ENCODE results near the gene STKLD1. TPM values are rescaled to one million over a fixed set of nuclear protein-coding genes. Genes with fewer than 3 reads are reported as not detected.

The STKLD1 gene
- total and polyA plus RNA-seq, 4 donors = 0.40 to 3.1 (median 1.1) TPM

GRCh38 chr9:133437753-133438531, 61.8 kb downstream of the STKLD1 start:
- DNase-seq (no peak), ATAC-seq (ENCODE audit: insufficient read depth, low FRiP score) (no peak)
- H3K27ac ChIP-seq (ENCODE audit: low read depth in 1 of 2, low read length in 1 of 2) = no peak overlapping the region
- 92 to 97% methylated on average over 20 of the region's 20 CpGs for WGBS, 2 donors
- H3K4me3 ChIP-seq = no peak overlapping the region
- no peak overlapping the region for H3K9ac ChIP-seq (ENCODE audit: insufficient read depth in 1 of 2, low read length in 2 of 2)
- TF ChIP-seq CTCF (IDR thresholded peaks at IDR 0.05; ENCODE audit: control extremely low read depth, extremely low read depth) = no peak
- H3K4me1 ChIP-seq (ENCODE audit: control insufficient read depth in 5 of 5, insufficient read depth in 5 of 5, low read length in 5 of 5) = no peaks in the 10 kb centered on the region
- H3K9me3 ChIP-seq (ENCODE audit: control insufficient read depth in 4 of 4, insufficient read depth in 3 of 4, low read length in 3 of 4) = no peaks in the 10 kb centered on the region
- no peaks in the 10 kb centered on the region for H3K27me3 ChIP-seq (ENCODE audit: control insufficient read depth in 3 of 3, insufficient read depth in 3 of 3, low read length in 2 of 3)
- no peaks in the 10 kb centered on the region for H3K36me3 ChIP-seq (ENCODE audit: control insufficient read depth in 4 of 4, insufficient read depth in 4 of 4, low read length in 4 of 4)

- no peak for TF ChIP-seq CTCF (IDR thresholded peaks at IDR 0.05; ENCODE audit: control extremely low read depth, extremely low read depth)
- ATAC-seq (ENCODE audit: insufficient read depth, low FRiP score) (no peak), DNase-seq (no peak)
- no peak overlapping the region for H3K4me3 ChIP-seq
- no peaks in the 10 kb centered on the region for H3K27me3 ChIP-seq (ENCODE audit: control insufficient read depth in 3 of 3, insufficient read depth in 3 of 3, low read length in 2 of 3)
- no peaks in the 10 kb centered on the region for H3K36me3 ChIP-seq (ENCODE audit: control insufficient read depth in 4 of 4, insufficient read depth in 4 of 4, low read length in 4 of 4)
- H3K9ac ChIP-seq (ENCODE audit: insufficient read depth in 1 of 2, low read length in 2 of 2) = no peak overlapping the region
- WGBS, 2 donors = 70 to 74% methylated on average over 4 of the region's 4 CpGs
- no peaks in the 10 kb centered on the region for H3K9me3 ChIP-seq (ENCODE audit: control insufficient read depth in 4 of 4, insufficient read depth in 3 of 4, low read length in 3 of 4)
- no peak overlapping the region for H3K27ac ChIP-seq (ENCODE audit: low read depth in 1 of 2, low read length in 1 of 2)
- no peaks in the 10 kb centered on the region for H3K4me1 ChIP-seq (ENCODE audit: control insufficient read depth in 5 of 5, insufficient read depth in 5 of 5, low read length in 5 of 5)
Observed at GRCh38 chr9:133439337-133439736, 63.2 kb downstream of the STKLD1 start.

GRCh38 chr9:133440874-133441273, 64.7 kb downstream of the STKLD1 start:
- TF ChIP-seq CTCF (IDR thresholded peaks at IDR 0.05; ENCODE audit: control extremely low read depth, extremely low read depth) = no peak
- ATAC-seq (ENCODE audit: insufficient read depth, low FRiP score) (no peak), DNase-seq (no peak)
- Histone ChIP-seq H3K27me3 (ENCODE audit: control insufficient read depth in 3 of 3, insufficient read depth in 3 of 3, low read length in 2 of 3) (no peaks in the 10 kb centered on the region), H3K36me3 (ENCODE audit: control insufficient read depth in 4 of 4, insufficient read depth in 4 of 4, low read length in 4 of 4) (no peaks in the 10 kb centered on the region), H3K27ac (ENCODE audit: low read depth in 1 of 2, low read length in 1 of 2) (no peak overlapping the region), H3K4me3 (no peak overlapping the region), H3K4me1 (ENCODE audit: control insufficient read depth in 5 of 5, insufficient read depth in 5 of 5, low read length in 5 of 5) (no peaks in the 10 kb centered on the region), H3K9ac (ENCODE audit: insufficient read depth in 1 of 2, low read length in 2 of 2) (no peak overlapping the region), H3K9me3 (ENCODE audit: control insufficient read depth in 4 of 4, insufficient read depth in 3 of 4, low read length in 3 of 4) (no peaks in the 10 kb centered on the region)
- WGBS, 2 donors = 94 to 95% methylated on average over 12 of the region's 12 CpGs

GRCh38 chr9:133441571-133441970, 65.4 kb downstream of the STKLD1 start:
- H3K4me1 ChIP-seq (ENCODE audit: control insufficient read depth in 5 of 5, insufficient read depth in 5 of 5, low read length in 5 of 5) = no peaks in the 10 kb centered on the region
- no peaks in the 10 kb centered on the region for H3K9me3 ChIP-seq (ENCODE audit: control insufficient read depth in 4 of 4, insufficient read depth in 3 of 4, low read length in 3 of 4)
- 78 to 89% methylated on average over 5 of the region's 5 CpGs for WGBS, 2 donors
- ATAC-seq (ENCODE audit: insufficient read depth, low FRiP score) (no peak), DNase-seq (no peak)
- no peak overlapping the region for H3K9ac ChIP-seq (ENCODE audit: insufficient read depth in 1 of 2, low read length in 2 of 2)
- no peak for TF ChIP-seq CTCF (IDR thresholded peaks at IDR 0.05; ENCODE audit: control extremely low read depth, extremely low read depth)
- no peaks in the 10 kb centered on the region for H3K36me3 ChIP-seq (ENCODE audit: control insufficient read depth in 4 of 4, insufficient read depth in 4 of 4, low read length in 4 of 4)
- H3K27ac ChIP-seq (ENCODE audit: low read depth in 1 of 2, low read length in 1 of 2) = no peak overlapping the region
- no peaks in the 10 kb centered on the region for H3K27me3 ChIP-seq (ENCODE audit: control insufficient read depth in 3 of 3, insufficient read depth in 3 of 3, low read length in 2 of 3)
- H3K4me3 ChIP-seq = no peak overlapping the region

Measured in lung (tissue), 12 donors.